SK-N-SH treated with all-trans-retinoic acid at 6 μM for 48 hours (cell line): ENCODE measurements around the gene CHST6.

Experiments used
- ATAC-seq: fragments of 200-7000 bp; cut with Tn5 transposase; 3 replicates; pipeline ENCODE4 v1.9.1; 2020; ENCODE audit warnings: mild to moderate bottlenecking, moderate library complexity
- ARNTL ChIP-seq: fragments of 450-650 bp; formaldehyde crosslinking; IDR thresholded peaks from 2 replicates; pipeline ENCODE4 v1.5.0; 2020; ENCODE audit warnings: low read depth, mild to moderate bottlenecking, moderate library complexity, borderline replicate concordance
- BACH2 ChIP-seq: fragments of 250-450 bp; sonication (Bioruptor Pico); IDR thresholded peaks from 2 replicates; pipeline ENCODE4 v1.9.0; 2021; ENCODE audit warnings: mild to moderate bottlenecking, borderline replicate concordance
- CREB5 ChIP-seq: fragments of 250-450 bp; sonication (Bioruptor Pico); IDR thresholded peaks from 2 replicates; pipeline ENCODE4 v1.5.1; 2020; ENCODE audit warnings: low read depth, mild to moderate bottlenecking, moderate library complexity
- CSDC2 ChIP-seq: fragments of 250-450 bp; sonication (Bioruptor Pico); IDR thresholded peaks from 2 replicates; pipeline ENCODE4 v1.5.0; 2020; ENCODE audit warnings: mild to moderate bottlenecking, moderate library complexity
- CSRNP3 ChIP-seq: fragments of 250-450 bp; sonication (Bioruptor Pico); IDR thresholded peaks from 2 replicates; pipeline ENCODE4 v1.5.1; 2021; ENCODE audit warnings: mild to moderate bottlenecking, moderate library complexity
- ESRRG ChIP-seq: fragments of 250-450 bp; sonication (Bioruptor Pico); IDR thresholded peaks from 2 replicates; pipeline ENCODE4 v1.6.1; 2021; ENCODE audit warnings: mild to moderate bottlenecking
- GLIS3 ChIP-seq: fragments of 250-450 bp; sonication (Bioruptor Pico); IDR thresholded peaks from 2 replicates; pipeline ENCODE4 v1.5.0; 2020; ENCODE audit warnings: mild to moderate bottlenecking, moderate library complexity
- ISL1 ChIP-seq: fragments of 250-450 bp; sonication (Bioruptor Pico); IDR thresholded peaks from 2 replicates; pipeline ENCODE4 v2.1.2; 2022; ENCODE audit warnings: mild to moderate bottlenecking, moderate library complexity
- OSR1 ChIP-seq: fragments of 250-450 bp; sonication (Bioruptor Pico); IDR thresholded peaks from 2 replicates; pipeline ENCODE4 v1.8.0; 2022; ENCODE audit warnings: moderate library complexity, mild to moderate bottlenecking, inconsistent platforms
- PATZ1 ChIP-seq: fragments of 250-450 bp; sonication (Bioruptor Pico); IDR thresholded peaks from 2 replicates; pipeline ENCODE4 v1.8.0; 2020; ENCODE audit warnings: mild to moderate bottlenecking, moderate library complexity, borderline replicate concordance
- POU6F1 ChIP-seq: fragments of 250-450 bp; sonication (Bioruptor Pico); IDR thresholded peaks from 2 replicates; pipeline ENCODE4 v1.8.0; 2021; ENCODE audit warnings: low read depth, mild to moderate bottlenecking, moderate library complexity, borderline replicate concordance
- RARB ChIP-seq: fragments of 250-450 bp; sonication (Bioruptor Pico); IDR thresholded peaks from 2 replicates; pipeline ENCODE4 v1.8.0; 2021; ENCODE audit warnings: mild to moderate bottlenecking, moderate library complexity
- SNAI2 ChIP-seq: fragments of 250-450 bp; sonication (Bioruptor Pico); IDR thresholded peaks from 2 replicates; pipeline ENCODE4 v1.5.0; 2020; ENCODE audit warnings: mild to moderate bottlenecking, moderate library complexity
- TCF4 ChIP-seq: fragments of 250-450 bp; sonication (Bioruptor Pico); IDR thresholded peaks from 2 replicates; pipeline ENCODE4 v1.8.0; 2021; ENCODE audit warnings: mild to moderate bottlenecking, moderate library complexity, borderline replicate concordance
- TOX ChIP-seq: fragments of 250-450 bp; sonication (Bioruptor Pico); IDR thresholded peaks from 2 replicates; pipeline ENCODE4 v1.8.0; 2021; ENCODE audit warnings: mild to moderate bottlenecking, moderate library complexity, borderline replicate concordance
- TSHZ2 ChIP-seq: fragments of 250-450 bp; sonication (Bioruptor Pico); IDR thresholded peaks from 2 replicates; pipeline ENCODE4 v1.5.0; 2020; ENCODE audit warnings: mild to moderate bottlenecking, moderate library complexity
- ZC3H10 ChIP-seq: fragments of 250-450 bp; sonication (Bioruptor Pico); IDR thresholded peaks from 2 replicates; pipeline ENCODE4 v1.5.1; 2021; ENCODE audit warnings: mild to moderate bottlenecking, moderate library complexity
- ZFP3 ChIP-seq: fragments of 250-450 bp; sonication (Bioruptor Pico); IDR thresholded peaks from 2 replicates; pipeline ENCODE4 v1.5.0; 2020; ENCODE audit warnings: mild to moderate bottlenecking, moderate library complexity
- ZFP30 ChIP-seq: fragments of 450-650 bp; formaldehyde crosslinking; IDR thresholded peaks from 2 replicates; pipeline ENCODE4 v1.5.0; 2022; ENCODE audit warnings: mild to moderate bottlenecking, moderate library complexity
- ZNF565 ChIP-seq: fragments of 450-650 bp; formaldehyde crosslinking; conservative IDR thresholded peaks from 2 replicates; pipeline ENCODE4 v1.5.0; 2020; ENCODE audit warnings: low read depth, mild to moderate bottlenecking, moderate library complexity
- ZNF70 ChIP-seq: fragments of 450-650 bp; formaldehyde crosslinking; IDR thresholded peaks from 2 replicates; pipeline ENCODE4 v1.5.0; 2020; ENCODE audit warnings: mild to moderate bottlenecking, moderate library complexity
- ZNF8 ChIP-seq: fragments of 450-650 bp; formaldehyde crosslinking; IDR thresholded peaks from 2 replicates; pipeline ENCODE4 v1.5.0; 2020; ENCODE audit warnings: mild to moderate bottlenecking, moderate library complexity

The CHST6 gene

GRCh38 chr16:75461575-75461974, 33.7 kb downstream of the CHST6 start:
- no peak for TF ChIP-seq PATZ1 (CRISPR knock-in tag)
- no peak for TF ChIP-seq POU6F1 (CRISPR knock-in tag)
- no peak for TF ChIP-seq CREB5
- no peak for TF ChIP-seq SNAI2
- TF ChIP-seq ZFP30: no peak
- no peak for TF ChIP-seq ESRRG (CRISPR knock-in tag)
- TF ChIP-seq CSRNP3: no peak
- no peak for TF ChIP-seq ZC3H10 (CRISPR knock-in tag)
- TF ChIP-seq TOX: no peak
- TF ChIP-seq ZNF70 (CRISPR knock-in tag): no peak
- no peak for TF ChIP-seq TSHZ2 (CRISPR knock-in tag)
- TF ChIP-seq CSDC2: no peak
- ATAC-seq: no peak

GRCh38 chr16:75460446-75460845, 34.8 kb downstream of the CHST6 start:
- ATAC-seq: no peak
- TF ChIP-seq ARNTL (CRISPR knock-in tag) (no peak), PATZ1 (CRISPR knock-in tag) (no peak), CSRNP3 (no peak), ZNF8 (CRISPR knock-in tag) (no peak), ZFP3 (CRISPR knock-in tag) (no peak), ISL1 (CRISPR knock-in tag) (no peak), RARB (no peak), BACH2 (no peak), ZC3H10 (CRISPR knock-in tag) (no peak), CREB5 (no peak), ZNF565 (CRISPR knock-in tag) (no peak), OSR1 (CRISPR knock-in tag) (no peak), TSHZ2 (CRISPR knock-in tag) (no peak), TOX (no peak), ESRRG (CRISPR knock-in tag) (no peak), SNAI2 (no peak), ZNF70 (CRISPR knock-in tag) (no peak), GLIS3 (CRISPR knock-in tag) (no peak), TCF4 (CRISPR knock-in tag) (no peak)
